Measurements from ENCODE around the gene ATP8B1.

- TF ChIP-seq POLR2A (IDR thresholded peaks at IDR 0.05) (no peak), CTCF (IDR thresholded peaks at IDR 0.05) (no peak)
Measured at GRCh38 chr18:57807336-57808117, 4.4 kb upstream of the ATP8B1 start.
